ENCODE data around the gene PRCC. TPM values are rescaled to one million over a fixed set of nuclear protein-coding genes. Genes with fewer than 3 reads are reported as not detected.

The PRCC gene
- total and polyA plus RNA-seq, 2 of the 13 experiments (the other 11 are each of a cell fraction or from before 2014, with no cell fraction given) = 24.2 to 40.5 TPM

DNA sequence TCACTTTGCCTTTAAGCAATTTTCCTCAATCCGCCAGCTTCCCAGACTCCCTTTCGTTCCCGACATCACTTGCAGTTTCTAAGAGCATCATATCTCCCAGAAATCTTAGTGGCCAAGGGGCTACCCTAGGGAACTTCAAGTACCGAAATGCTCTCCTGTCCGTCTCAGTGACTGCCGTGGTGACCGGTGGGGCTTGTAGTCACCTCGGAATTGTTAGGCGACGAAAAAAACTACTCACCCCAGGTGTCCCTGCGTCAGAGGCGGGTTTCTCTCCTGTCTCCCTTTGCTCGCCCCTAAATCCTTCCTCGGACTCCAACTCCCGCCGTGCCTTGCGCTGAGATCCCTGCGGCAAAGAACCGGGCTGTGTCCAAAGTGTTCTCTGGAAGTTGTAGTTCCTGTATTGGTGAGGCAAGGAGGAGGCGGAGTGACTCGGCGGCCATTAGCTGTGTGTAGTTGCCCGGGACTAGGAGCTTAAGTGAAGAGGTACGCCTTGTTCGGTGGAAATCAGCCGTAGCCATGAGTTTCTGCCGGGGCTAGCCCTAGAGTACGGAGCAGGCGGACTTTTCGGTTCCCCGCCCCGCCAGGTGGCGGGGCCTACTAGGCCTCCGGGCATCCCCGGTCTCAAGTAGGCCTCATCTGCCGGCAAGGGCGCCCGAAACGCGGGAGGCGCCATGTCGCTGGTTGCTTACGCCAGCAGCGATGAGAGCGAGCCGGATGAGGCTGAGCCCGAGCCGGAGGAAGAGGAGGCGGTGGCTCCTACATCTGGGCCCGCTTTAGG is at the start of gene PRCC (continued):
- TF ChIP-seq ZNF30 (CRISPR knock-in tag; IDR thresholded peaks at IDR 0.05) (no peak), ZSCAN20 (CRISPR knock-in tag; IDR thresholded peaks at IDR 0.05; ENCODE audit: borderline replicate concordance) (no peak), MATR3 (CRISPR knock-in tag; IDR thresholded peaks at IDR 0.05) (no peak), ZNF329 (CRISPR knock-in tag; IDR thresholded peaks at IDR 0.05; ENCODE audit: low read depth) (no peak), TOE1 (CRISPR knock-in tag; IDR thresholded peaks at IDR 0.05) (0 out of 2 replicates have a peak, but pooled peaks have one; percentile 37), HMG20A (CRISPR knock-in tag; IDR thresholded peaks at IDR 0.05; ENCODE audit: borderline replicate concordance) (no peak), ZNF639 (CRISPR knock-in tag; conservative IDR thresholded peaks at IDR 0.05) (peak; percentile 50), ZNF512 (CRISPR knock-in tag; IDR thresholded peaks at IDR 0.05) (no peak), ZNF546 (CRISPR knock-in tag; conservative IDR thresholded peaks at IDR 0.05) (peak; percentile 71; the same call in 1 of the 2 replicates), ZFP36 (IDR thresholded peaks at IDR 0.05; ENCODE audit: borderline replicate concordance, low read depth, low read length, partially characterized antibody) (no peak), ZBTB10 (CRISPR knock-in tag; IDR thresholded peaks at IDR 0.05; ENCODE audit: borderline replicate concordance) (no peak), ZNF496 (CRISPR knock-in tag; IDR thresholded peaks at IDR 0.05; ENCODE audit: insufficient replicate concordance) (no peak), HES4 (CRISPR knock-in tag; IDR thresholded peaks at IDR 0.05; ENCODE audit: borderline replicate concordance) (0 out of 2 replicates have a peak, but pooled peaks have one; percentile 55), ZNF207 (IDR thresholded peaks at IDR 0.05; ENCODE audit: borderline replicate concordance) (no peak), RXRB (CRISPR knock-in tag; IDR thresholded peaks at IDR 0.05; ENCODE audit: borderline replicate concordance) (peak; percentile 45; the same call in 1 of the 2 replicates), DR1 (CRISPR knock-in tag; IDR thresholded peaks at IDR 0.05) (0 out of 2 replicates have a peak, but pooled peaks have one; percentile 40), MAFK (conservative IDR thresholded peaks at IDR 0.05 in 1 of 2, IDR thresholded peaks at IDR 0.05 in 1 of 2; ENCODE audit: low read length in 2 of 2) (no peak), ZNF777 (CRISPR knock-in tag; IDR thresholded peaks at IDR 0.05) (no peak), EHMT2 (IDR thresholded peaks at IDR 0.05; ENCODE audit: borderline replicate concordance, low read depth, low read length) (no peak)
- TF ChIP-seq, protein P1, sequence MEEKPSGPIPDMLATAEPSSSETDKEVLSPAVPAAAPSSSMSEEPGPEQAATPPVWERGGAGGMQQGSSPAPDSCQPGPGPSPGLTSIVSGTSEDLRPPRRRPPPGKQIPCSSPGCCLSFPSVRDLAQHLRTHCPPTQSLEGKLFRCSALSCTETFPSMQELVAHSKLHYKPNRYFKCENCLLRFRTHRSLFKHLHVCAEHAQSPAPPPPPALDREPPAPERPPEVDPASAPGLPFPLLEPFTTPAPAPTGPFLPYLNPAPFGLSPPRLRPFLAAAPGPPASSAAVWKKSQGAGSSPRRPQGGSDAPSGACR (CRISPR knock-in tag; IDR thresholded peaks at IDR 0.05) = peak; percentile 88
- TF ChIP-seq, protein P2, sequence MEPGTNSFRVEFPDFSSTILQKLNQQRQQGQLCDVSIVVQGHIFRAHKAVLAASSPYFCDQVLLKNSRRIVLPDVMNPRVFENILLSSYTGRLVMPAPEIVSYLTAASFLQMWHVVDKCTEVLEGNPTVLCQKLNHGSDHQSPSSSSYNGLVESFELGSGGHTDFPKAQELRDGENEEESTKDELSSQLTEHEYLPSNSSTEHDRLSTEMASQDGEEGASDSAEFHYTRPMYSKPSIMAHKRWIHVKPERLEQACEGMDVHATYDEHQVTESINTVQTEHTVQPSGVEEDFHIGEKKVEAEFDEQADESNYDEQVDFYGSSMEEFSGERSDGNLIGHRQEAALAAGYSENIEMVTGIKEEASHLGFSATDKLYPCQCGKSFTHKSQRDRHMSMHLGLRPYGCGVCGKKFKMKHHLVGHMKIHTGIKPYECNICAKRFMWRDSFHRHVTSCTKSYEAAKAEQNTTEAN (CRISPR knock-in tag; conservative IDR thresholded peaks at IDR 0.05) = no peak
